Glomerular visceral epithelial cell (primary cell): ENCODE data around the gene SP6.
A peak's percentile ranks its signal among the peaks of the same experiment; 100 is the strongest.

Experiments used
- DNase-seq: peaks from one replicate; pipeline ENCODE4 v3.0.0-alpha.2; 2016; ENCODE audit errors: extremely low spot score

Gene SP6

DNA sequence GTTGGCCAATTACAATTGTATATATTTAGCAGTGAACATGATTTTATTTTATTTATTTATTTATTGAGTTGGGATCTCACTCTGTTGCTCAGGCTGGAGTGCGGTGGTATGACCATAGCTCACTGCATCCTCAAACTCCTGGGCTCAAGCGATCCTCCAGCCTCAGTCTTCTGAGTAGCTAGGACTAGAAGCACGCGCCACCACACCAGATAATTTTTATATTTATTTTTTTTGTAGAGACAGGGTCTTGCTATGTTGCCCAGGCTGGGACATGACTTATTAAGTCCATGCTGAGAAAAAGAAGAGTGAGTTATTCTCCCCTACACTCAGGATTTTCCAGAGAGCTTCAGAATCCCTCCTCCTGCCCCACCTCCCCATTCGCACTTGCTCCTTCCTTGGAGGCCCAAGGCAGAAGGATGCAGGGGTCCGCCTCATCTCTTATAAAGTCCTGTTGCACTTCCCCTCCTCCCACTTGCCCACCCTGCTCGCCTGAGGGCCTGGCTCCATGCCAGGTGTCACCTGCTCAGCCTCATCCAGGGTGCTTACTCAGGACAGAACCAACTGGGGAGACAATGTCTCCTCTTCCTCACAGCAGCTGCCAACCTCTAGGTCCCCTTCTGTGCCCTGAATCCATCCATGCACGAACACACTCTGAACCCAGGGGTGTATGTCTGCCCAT lies 29.0 kb upstream of the SP6 start:
- no peak for DNase-seq

DNA sequence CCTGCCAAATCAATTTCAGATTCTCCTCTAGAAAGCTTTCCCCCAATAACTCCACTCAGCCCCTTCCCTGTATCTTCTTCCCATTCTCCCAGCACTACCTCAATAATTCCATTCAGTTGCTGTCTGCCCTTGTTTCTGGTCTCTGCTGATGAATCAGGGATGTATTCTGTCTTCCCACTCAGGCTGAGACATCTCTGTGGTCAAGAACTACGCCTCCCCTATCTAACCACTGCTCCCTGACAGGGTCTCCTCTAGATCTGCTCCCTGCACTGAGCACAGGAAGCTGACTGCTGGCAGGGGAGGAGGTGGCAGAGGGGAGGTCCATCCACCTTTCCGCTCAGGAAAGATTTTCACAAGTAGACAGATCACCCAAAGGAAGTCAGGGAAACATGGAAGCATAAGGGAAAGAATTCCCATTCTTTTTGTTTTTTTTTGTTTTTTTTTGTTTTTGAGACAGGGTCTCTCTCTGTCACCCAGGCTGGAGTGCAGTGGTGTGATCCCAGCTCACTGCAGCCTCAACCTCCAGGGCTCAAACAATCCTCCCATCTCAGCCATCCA lies 28.1 kb upstream of the SP6 start:
- DNase-seq, result peak; percentile 78

DNA sequence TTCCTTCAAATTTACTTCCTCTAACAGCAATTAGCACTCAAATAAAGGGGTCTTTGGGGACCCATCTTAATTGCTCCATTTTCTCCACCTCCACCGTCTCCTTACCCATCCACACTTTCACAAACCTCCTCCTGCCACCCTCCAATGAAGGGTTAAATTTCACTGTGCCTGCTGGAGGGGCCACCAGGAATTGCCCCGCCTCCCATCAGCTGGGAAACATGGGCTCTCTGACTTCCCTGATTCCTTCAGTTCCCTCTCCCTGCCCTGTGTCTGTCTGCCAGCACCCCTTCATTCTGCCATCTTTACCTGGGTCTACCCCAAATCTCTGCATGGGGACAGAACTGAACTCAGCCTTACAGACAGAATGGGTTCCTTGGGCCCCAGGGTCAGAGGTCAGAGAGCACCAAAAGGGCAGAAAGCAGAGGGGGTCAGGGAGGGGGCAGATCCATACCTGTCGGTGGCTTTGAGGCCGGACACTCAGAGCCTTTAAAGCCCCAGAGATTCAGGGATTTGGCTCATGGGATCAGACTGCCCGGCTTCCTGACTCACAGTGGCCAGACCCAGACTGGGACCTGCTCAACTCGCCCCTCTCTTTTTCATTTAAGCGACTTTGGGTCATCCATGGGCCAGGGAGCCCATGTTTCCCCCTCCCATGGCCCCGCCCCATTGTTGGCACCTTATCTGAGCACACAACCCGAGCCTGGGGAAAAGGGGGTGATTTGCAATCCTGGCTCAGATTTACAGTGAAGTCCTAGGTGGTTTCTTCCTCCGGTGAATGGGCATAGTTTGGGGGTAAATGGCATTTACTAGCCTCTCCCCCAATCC lies 27.5 kb upstream of the SP6 start:
- DNase-seq, result no peak

DNA sequence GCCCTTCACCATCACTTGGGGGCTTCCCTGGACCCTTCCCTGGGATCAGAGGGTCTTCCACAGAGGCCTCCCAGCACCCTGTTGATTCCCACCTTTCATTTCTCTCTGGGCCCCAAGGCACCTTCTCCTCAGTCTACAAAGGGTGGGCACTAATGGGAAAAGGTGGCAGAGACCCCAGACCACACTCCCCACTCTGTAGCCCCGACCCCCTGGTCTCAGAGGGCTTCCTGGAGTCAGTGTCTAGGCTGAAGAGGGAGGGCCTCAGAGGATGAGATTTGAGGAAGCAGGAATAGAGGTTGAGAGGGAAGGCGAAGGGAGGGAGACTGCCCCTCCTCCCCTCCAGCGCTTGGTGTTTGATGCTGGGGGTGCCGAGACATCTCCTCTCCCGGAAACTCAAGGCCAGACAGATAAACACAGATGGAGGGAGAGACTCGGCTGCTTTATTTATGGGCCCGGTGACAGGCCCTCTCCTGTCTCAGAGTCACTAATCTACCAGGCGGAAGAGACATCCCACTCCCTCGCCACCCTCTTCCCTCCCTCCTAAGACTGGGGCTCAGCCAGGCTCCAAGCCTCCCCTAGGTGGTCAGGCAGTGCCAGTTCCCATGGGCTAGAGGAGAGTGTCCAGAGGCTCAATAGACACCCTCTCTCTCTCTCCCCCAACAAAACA lies 26.5 kb upstream of the SP6 start:
- DNase-seq, result no peak

DNA sequence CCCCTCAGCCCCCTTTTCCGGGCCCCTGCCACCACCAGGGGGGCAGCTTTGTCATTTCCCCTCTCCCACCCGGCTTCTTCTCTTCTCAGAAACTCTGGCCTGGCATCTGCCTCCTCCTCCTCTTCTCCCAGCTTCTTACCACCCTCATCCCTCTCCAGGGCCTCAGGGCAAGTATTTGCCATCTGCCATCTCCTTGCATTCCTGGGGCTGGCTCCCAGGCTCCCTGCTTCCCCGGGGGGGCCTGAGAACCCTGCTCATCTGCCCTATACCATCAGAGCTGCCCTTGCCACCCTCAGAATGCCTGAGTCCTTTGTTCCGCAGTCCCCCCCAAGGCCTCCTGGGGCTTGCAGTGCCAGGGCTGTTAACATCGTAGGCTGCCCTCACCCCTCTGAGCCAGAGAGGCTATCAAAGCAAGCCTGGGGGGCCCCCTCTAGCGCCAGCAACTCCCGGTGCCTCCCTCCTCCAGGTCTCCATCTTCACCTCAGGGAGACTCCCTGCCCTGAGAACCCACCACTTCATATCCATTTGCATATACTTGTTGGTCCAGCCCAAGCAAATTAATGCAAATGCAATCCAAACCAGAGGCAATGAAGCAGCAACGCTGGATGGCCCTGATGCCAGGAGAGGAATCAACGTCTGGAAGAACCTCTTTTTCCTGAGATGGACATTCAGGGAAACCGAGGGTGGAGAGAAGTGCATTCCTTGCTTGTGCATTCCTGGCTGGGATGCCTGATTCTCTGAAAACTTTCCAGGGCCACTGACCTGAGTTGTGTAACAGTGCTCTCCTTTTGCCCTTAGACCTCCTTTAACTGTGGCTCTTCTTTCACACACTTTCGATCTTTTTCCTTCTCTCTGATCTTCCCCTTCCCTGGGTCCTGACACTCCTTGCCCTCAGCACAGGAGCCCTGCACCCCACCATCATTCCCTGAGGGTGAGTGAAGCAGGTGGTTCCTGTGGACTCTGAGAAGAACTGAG lies 24.3 kb upstream of the SP6 start:
- no peak for DNase-seq

DNA sequence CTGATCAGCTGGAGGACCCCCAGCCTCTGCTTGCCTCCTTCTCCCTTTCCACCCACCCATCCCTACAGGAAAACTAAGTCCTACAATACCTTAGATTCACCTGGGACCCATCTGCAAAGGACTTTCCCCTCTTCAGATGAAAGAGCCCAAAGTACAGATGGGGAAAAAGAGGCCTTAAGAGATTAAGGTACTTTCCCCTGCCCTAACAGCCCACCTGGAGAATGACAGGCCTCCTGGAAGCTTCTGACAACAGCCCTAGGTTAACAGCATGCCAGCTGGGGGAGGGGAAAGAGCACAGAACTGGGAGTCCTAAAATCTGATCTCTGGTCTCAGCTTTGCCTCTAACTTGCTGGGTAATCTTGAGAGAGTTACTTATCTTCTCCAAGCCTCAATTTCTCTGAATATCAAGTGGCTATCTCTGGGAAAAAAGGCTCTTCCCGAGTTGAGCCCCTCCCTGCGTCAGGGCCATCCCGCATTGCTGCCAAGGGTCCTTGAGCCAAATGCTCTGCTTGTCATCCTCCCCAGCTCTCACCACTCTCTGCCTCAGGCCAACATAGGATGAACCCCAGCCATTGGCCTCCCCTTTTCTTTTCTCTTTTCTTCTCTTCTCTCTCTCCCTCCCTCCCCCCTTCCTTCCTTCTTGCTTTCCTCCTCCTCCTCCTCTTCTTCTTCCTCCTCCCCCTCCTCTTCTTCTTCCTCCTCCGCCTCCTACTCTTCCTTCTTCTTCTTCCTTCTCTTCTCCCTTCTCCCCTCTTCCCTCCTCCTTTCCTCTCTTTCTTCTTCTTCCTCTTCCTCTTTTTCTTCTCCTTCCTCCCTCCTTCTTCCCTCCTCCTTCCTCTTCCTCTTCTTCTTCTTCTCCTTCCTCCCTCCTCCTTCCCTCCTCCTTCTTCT lies 22.5 kb upstream of the SP6 start:
- DNase-seq, result no peak

DNA sequence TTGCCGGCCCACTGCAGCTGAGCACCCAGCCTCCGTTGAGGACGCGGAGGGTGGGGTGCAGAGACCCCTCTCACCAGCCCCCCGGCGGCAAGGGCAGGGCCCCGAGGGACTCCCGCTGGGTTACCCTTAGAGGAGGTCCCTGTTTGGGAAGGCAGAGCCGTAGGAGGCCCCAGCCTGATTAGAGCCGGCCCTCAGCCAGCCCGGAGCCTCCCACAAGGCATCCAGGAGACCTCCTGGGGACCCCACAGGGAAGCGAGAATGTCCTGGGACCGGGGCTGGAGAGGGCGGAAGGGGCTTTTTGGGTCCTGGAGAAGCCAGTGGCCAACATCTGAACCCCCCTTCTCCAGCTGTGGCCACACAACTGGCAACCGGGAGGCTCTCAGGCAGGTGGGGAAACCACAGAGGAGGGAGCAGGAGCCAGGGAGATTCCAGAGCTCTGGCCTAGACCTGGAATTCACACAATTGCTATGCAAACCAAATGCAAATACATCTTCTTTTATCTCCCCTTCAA lies 21.7 kb upstream of the SP6 start:
- peak; percentile 50 for DNase-seq

DNA sequence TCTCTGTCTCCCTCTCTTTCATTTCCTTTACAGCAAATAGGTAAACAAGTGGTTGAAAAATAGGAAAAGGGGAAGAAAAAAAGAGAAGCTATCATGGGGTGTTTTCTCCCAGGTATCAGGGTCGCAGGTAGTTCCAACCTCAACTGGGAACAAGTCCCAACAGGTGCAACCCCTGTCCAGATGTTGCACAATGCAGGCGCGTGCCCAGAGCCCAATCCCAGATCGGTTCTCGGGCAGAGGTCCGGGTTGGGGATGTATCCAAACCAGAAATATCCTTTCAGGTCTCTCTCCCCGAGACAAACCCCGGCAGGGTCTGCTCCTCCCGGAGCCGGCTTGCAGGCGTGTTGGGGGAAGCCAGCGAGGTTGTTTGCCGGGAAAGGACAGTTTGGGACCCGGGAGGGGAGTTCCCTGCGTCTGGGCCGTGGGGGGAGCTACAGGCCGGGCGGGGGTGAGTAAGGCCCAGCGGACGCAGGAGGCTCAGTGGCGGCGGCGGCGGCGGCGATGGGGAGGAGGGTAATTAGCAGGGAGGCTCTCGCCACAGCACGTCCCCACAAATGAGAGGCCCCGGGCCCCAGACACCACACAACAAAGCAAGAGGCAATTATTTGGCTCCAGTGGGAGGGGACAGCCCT lies 21.2 kb upstream of the SP6 start:
- DNase-seq, result no peak

DNA sequence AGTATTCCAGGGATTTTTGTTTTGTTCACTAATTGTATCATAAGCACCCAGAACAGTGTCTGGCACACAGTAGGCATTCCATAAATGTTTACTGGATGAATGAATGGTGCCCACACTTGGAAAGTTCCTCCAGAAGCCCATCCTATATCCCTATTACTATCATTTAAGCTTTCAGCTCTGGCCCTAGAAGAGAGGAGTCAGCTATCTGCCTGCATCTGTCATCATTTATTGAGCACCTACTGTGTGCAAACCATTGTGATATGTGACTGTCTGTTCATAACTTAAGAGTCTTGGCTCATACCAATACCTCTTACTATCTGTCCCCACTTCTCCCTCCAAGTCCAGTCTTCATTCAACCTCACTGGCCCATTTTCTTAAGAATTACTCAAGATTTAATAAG lies 20.1 kb upstream of the SP6 start:
- DNase-seq, result no peak

DNA sequence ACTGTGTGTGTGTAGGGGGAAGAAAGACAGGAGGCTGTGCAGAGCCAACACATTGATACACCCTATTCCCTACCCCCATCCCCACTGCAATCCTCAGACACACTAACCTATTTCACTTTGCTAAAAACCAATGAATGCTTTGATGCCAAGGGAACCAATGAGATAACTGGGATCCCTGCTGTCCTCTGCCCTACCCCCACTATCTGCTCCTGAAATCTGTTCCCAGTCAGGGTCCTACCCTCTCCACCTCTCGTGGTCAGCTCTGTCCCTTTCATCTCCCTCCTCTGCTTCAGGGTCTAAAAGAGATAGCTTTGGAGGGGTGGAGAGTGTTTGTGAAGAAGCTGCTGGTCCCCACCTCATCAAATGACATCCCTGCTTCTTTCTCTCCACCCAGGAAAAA lies 19.1 kb upstream of the SP6 start:
- no peak for DNase-seq

DNA sequence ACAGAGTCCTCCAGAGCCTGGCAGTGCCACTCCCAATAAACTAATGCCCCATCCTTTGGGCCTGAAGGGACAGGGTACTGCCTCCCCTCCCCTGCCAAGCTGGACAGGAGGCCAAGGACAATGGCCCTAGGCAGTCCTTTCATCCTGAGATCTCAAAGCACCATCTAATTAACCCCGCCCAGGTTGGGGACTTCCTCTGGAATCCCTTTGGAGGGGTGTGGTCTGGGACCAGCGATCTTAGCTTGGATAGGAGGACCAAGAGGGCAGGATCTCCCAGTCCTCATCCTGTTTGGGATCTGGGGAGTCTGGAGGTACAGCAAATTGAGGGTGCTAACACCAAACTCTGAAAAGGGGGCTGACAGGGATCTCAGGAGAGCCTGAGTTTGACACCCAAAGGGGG lies 18.2 kb upstream of the SP6 start:
- no peak for DNase-seq

DNA sequence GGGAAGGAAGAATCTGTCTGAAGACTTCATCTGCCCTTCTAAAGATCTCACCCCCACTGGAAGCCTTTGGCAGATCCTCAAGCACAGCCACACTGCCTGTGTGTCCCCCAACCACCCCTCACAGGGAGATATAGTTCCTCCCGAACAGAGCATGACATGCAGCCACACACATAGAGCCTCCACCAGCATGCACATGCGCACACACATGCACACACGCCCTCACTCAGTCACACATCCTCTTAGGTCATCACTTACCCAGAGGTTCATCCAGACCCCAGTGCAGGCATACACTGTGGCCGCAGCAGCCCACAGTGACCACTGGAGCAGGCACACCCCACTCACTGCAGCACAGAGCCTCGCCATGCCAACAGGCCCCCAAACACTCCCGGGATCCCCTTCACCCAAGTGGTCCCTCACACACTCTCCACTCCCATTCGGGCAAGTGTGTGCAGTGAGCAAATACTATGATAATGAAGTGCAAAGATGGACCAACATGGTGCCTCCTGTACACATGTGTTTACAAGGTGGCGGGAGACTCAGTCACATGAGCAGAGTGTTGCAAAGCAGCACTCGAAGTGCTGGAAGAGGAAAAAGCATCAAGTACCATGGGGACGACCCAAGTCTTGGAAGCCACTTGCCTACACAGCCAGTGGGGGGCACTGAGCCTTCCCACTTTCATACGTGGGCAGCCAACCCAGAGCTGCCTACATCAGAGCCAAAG lies 17.0 kb upstream of the SP6 start:
- no peak for DNase-seq

DNA sequence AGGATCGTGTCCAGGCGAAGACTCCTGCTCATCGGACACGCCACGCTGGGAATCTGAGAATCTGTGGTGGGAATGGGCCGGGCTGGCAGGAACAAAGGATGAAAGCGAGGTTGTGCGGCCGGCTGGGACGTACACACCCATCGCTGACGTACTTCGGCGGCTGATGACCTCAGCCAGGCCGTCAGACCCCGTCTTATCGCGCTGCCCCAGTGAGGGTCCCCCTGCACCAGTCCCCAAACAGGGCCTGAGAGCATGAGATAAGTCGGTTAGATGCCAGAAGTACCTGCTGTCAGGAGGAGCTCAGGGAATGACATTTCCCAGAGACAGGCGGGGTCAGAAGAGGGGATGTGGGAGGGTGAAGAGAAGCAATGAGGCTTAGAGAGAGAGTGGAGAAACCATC lies 16.0 kb upstream of the SP6 start:
- no peak for DNase-seq

DNA sequence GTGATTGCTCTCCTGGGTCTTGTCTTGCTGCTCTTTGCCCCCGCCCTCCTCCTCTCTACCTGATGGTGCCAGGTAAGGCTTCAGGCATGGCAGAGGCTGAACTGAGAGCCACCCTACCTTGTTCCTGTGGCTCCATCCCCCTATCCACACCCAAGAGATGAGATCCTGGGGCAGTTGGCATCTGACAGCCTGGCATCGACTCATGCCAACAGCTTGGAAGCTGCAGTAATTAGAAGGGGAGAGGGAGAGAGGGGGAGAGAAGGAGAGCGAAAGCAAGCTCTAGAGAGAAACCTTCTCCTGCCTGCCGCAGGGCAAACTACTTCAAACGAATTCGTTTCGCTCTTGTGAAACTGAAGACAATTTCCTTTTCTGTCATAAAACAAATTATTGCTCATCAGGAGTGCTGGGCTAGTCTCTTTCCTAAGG lies 13.8 kb upstream of the SP6 start:
- DNase-seq, result no peak

DNA sequence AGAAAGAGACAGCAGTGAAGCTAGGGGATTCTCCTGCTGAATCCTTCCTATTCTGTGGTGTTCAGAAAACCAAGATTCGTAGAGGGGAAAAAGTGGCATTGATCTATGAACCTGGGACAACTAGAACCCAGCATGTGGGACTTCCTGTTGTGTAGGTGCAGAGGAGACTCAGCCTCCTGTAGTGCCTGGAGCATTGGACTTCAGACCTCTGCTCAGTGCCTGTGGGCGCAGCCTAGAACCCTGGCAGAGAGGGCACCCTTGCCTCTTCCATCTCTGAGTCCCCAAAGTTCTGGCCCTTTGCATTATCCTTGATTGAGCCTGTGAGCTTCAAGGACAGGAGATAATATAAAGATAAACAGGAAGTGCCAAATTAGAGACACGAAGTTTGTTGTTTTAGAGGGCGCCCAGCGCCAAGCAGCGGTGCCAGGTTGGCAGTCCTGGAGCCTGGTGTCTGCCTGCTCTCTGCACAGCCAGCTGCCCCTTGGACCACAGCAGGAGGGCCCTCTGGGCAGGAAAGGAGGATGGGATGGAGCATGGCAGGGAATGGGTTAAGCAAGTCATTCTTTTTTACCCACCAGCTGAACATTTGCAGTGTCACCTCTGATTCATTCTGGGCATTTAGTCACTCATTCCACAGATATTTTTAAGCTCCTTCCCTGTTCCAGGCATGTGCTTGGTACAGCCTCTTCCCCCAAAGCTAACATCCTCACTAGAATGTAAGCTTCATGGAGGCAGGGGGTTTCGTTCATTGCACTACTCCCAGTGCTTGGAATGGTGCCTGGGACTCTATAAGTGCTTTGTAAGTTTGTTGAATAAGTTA lies 11.9 kb upstream of the SP6 start:
- peak; percentile 68 for DNase-seq

DNA sequence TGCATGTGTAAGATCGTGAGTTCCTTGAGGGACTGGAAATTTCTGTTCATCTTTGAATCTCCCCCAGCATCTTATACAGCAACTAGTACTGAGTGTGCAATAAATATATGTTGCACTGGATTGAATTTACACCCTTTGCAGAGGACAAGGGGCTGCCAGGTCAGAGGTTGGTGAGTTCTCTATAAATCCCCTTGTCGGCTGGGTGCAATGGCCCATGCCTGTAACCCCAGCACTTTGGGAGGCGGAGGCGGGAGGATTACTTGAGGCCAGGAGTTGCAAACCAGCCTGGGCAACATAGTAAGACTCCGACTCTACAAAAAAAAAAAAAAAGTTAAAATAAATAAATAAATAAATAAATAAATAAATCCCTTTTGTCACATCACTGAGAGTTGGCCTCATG lies 9.4 kb upstream of the SP6 start:
- DNase-seq, result no peak

DNA sequence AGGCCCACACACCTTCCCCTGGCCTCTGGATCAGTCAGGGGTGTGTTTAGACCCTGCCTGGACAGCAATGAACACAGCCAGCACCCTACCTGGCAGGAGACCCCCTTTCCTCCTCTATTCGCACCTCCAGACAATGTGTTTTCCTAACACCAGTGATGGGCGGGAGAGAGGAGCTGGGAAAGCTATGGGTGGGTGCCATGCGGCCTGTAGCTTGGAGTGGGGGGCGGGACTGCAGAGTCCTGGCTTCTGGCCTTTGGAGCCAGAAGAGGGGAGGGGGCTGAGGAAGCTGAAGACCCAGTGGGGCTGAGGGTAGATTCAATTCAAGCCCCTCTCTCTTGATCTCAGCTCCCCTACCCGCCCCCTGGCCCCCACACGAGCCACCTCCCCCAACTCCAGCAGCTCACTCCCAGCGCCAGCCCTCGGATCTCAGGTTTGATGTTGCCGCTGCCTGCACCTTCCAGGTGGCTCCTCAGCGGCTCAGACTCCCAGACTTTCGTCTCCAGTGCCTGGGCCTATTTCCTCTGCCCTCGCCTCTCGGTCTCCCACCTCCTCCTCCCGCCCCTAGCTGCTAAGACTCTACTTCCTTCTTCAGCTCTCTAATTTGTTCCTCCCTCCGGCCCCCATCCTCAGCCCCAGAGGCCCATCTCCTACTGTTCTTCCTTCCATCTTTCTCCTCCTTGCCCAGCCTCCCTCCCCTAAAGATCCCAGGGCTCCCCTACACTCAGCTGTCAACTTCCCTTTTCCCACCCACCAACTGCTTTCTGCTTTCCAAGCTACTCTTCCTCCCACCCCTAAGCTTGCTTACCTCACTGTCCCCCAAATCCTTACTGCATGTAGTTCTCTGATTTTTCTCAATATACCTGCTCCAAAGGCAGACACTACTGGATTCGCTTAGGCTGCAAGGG lies 6.8 kb upstream of the SP6 start:
- DNase-seq, result no peak
